Neural progenitor cell (in vitro differentiated cells): ENCODE measurements around the gene EEF2KMT.

Experiments used
- CTCF ChIP-seq: fragments of 200-600 bp; sonication (generic); IDR thresholded peaks from 2 replicates; pipeline ENCODE4 v1.5.1; 2017; ENCODE audit warnings: antibody characterized with exemption, mild to moderate bottlenecking
- EZH2 ChIP-seq: fragments of 200-600 bp; sonication (generic); IDR thresholded peaks from 2 replicates; pipeline ENCODE4 v1.6.1; 2017; ENCODE audit warnings: antibody characterized with exemption, mild to moderate bottlenecking, moderate library complexity
- EZH2phosphoT487 ChIP-seq: fragments of 200-600 bp; sonication (generic); IDR thresholded peaks from 2 replicates; pipeline ENCODE4 v1.6.1; 2017; ENCODE audit warnings: antibody characterized with exemption

- TF ChIP-seq CTCF (no peak), EZH2 (no peak), EZH2phosphoT487 (no peak)
Measured at GRCh38 chr16:5040451-5040850, 57.1 kb downstream of the EEF2KMT start.
